DMS 273 treated with DMSO at 0.1 percent for 48 hours (cell line): ENCODE data around the gene CAMTA1.

Source experiments
- DNase-seq: peaks from one replicate; lab custom pipeline; 2025; lab: John Stamatoyannopoulos, UW

CAMTA1 gene

DNA sequence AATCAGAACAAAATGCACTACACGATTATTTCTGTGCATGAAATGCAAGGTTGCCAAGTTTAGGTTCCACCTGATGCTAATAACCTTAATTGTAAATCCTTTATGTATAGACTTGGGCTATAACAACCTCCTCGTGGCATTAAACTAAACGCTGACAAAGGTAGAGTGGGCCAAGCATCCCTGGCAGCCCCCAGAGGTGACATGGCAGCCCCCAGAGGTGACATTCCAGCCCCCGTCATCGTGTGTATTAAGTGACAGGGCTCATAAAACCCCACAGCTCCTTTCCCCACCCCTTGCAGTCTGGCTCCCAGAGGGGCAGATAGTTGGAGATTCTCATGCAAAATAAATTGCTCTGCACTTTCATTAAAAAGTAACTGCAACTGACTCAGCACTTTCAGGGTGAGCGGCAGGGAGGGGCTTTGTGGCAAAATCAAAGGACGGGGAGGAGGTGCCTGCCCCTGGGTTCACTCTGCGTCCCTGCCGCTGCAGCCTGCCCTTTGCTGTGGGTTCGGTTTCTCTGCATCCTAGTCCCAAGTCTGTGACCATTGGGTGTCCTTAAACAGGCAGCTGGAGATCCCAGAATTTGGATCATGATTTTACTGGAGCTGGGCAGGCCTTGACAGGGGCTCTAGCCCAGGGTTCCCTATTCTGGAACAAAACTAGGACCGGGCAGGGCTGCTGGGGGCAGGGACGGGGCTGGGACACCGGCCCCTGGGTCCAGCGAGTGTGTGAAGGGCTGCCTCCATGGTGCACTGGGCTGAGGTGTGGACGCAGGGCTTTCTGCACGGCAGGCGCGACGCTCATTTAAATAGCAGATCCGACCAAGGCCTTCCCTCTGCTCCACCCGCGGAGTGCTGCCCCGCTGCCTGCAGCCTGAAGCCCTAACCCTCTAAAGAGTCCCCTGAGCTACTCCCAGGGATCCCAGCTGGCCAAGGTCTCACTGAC lies 751.0 kb downstream of the CAMTA1 start:
- DNase-seq: no peak

DNA sequence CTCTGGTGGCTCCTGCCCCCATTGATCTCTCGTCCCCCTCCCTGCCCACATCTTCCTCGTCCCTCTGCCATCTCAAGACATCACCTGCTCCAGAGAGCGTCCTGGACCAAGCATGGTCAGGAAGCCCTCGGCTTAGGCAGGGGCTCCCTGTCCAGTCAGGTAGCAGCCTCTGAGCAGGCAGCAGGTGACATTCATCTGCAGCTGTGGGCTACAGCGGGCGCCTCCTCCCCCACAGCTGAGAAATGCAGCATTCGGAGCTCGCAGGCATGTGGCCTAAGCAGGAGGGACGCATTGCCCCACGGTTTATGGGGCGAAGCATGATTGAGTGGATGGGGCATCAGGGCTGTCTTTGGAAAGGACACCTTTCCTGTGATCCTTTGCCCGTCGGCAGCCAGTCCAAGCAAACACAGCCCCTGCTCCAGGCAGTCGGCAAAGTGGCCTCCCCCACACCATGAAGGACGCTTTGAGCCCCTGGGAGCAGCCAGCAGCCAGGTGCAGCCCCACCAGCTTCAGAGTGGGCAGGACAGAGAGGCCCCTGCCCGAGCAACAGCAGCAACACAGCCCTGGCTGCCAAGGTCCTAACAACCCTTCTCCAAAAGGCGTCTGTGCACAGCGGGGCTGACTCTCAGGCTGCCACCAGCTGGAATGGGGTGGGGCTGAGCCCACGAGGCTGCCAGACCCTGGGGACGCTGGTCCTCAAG lies 751.8 kb downstream of the CAMTA1 start:
- no peak for DNase-seq

- no peak for DNase-seq
These were observed 752.8 kb downstream of the CAMTA1 start for GRCh38 chr1:7538033-7538432.

GRCh38 chr1:7538849-7539768 lies 753.9 kb downstream of the CAMTA1 start:
- no peak for DNase-seq

DNA sequence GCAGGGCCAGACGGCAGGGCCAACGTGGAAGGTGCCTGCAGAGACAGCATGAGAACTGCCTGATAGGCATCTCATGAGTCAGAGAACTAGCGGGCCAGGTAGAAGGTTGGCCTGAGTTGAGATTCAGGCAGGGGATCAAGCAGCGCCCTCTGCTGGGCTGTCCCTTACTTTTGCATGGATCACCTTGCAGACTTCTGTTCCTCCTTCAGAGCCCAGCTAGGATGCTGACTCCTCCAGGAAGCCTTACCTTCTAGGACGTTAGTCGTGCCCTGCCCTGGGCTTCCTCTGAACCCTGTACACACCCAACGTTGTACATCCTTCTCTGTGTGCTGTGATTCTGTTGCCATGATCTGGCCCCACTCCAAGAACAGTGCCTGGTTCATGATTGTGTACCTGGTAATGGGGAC lies 754.5 kb downstream of the CAMTA1 start:
- DNase-seq: no peak

DNA sequence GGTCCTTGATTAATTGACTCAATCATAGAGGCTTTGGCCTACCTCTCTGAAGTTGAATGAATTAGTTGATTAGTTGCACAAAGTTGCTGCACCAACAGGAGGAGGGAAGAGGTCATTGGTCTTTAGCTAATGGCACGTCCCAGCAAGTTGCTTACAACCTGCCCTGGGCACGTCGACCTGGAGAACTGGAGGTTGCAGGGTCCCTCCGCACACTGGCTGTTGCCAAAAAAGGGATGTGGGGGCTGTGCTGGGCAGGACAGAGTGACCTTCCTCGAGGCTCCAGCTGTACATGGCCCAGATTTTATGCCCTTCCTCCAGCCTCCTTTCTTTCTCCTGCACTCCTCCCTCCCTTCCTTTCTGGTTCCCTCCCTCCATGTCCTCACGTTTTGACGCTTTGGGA lies 755.6 kb downstream of the CAMTA1 start:
- DNase-seq: no peak

GRCh38 chr1:7541629-7542028 lies 756.4 kb downstream of the CAMTA1 start:
- DNase-seq: no peak

DNA sequence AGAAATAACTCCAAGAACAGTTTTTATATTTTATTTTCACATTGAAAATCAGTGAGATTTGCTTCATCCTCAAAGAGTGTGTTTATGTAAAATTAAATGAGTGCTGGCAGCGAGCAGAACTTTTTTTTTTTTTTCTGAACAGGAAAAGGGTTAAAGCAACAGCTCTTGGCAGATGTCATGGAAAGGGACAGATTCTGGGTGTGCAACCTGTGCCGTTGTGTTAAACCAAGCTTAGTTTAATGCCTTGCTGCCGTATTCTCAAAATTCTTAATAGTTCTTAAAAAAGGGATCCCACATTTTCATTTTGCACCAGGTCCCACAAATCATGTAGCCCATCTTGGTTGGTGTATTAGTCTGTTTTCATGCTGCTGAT lies 758.5 kb downstream of the CAMTA1 start:
- DNase-seq: no peak

GRCh38 chr1:7549277-7550161 lies 764.3 kb downstream of the CAMTA1 start:
- no peak for DNase-seq

GRCh38 chr1:7550261-7550865 lies 765.1 kb downstream of the CAMTA1 start:
- DNase-seq: no peak

DNA sequence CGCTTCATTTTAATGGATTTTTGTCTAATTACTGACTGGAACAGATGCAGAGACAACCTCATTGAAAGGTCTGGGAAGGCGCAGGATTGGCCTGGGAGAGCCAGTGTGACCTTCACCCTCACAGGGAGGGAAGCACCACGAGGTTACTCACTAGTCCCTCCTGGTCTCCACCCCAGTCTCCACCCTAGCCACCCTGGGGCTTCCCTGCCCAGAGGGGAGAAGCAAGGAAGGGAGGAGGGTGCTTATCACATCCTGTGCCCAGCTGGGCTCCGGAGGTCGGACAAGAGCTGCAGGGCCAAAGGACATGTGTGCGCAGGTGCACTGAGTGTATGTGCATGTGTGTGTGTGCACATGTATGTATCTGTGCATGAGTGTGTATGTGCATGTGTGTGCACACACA lies 765.7 kb downstream of the CAMTA1 start:
- DNase-seq: no peak

- DNase-seq: no peak
These were observed 766.2 kb downstream of the CAMTA1 start for GRCh38 chr1:7551442-7551841.

DNA sequence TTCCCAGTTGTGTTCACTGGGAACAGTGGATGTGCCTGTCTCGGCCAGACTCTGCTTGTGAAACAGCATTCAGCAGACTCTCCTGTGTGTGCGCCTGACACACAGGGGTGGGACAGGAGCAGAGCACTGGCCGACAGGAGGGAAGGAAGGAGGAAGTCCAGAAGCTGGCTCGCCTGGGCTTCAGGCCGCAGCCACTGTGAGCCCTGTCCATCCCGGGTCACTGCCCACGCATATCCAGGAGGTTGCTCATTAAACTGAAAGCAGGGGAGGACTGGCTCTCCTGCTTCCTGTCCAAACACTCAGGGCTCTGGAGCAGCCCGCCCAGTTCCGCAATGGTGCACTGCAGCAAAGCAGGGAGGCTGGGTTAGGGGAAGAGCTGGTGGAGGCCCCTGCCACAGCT lies 767.1 kb downstream of the CAMTA1 start:
- no peak for DNase-seq

- no peak for DNase-seq
These were observed 767.9 kb downstream of the CAMTA1 start for GRCh38 chr1:7553042-7553690.

DNA sequence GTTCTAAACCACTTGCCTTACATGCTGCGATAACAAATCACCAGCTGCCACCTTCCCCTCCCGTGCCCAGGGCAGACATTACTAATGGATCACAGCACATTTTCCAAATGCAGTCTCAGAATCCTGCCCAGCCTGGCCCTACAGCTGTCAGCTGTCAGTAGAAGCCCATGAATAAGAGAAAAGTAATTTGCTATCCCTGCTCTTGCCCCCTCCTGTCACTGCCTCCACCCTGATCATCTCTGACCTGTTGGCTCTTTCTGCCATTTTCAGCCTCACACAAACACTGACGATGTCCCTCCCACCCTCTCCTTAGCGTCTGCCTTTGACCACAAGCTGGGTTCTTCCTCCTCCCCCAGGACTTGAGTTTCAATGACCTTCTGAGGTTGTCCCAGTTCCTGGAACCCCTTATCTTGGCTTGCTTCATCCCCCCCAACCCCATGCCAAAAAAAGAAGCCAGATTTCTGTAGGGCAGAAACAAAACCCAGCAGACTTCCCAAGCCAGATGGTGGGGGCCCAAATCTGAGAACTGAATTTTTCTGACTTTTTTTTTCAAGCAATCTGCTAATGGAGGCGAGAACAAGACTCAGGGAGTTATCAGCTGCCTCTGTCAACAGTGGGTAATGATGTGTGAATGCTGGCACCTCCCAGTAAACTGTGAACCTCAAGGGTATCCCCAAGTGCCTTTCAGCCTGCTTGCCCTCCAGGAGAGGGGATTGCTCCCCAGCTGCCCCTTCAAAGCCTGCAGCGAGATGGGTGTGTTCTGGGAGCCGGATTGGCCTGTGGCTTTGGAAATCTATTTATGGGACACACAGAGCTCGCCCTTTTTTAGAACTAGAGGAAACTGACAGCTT lies 769.4 kb downstream of the CAMTA1 start:
- DNase-seq: no peak

DNA sequence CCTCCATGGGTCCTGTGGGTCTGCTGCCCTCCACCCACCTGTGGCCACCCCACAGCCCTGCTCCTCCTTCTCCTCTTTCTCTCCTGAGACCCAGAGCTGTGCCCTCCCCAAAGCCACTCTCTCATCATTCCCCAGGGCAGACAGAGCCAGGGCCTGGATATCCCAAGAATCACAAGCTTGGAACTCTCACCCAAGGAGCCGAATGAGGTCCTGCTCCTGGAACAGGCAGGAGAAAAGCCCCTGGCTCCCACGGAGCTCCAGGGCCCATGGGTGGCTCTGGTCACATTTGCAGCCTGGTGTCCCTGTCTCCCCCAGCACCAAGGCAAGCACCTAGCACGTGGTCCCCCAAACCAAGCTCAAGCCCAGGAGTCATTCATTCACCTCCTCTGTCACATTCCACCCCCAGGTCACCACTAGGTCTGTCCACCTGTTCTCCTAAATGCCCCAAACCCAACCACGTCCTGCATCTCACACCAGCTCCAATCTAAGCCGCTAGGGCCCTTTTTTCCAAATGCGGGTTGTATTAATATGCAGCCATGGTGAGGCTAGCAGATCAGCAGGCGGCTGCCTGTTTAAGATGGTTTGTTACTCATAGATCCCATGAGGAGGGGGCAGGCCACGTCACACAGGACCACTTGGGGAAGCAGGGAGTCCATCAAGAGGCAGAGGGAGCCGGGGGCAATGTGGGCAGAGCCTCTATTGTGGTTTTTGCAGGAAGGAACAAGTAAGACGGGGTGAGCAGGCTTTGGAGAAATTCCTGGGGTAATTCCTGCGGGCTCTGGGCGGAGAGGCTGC lies 770.3 kb downstream of the CAMTA1 start:
- DNase-seq: no peak

DNA sequence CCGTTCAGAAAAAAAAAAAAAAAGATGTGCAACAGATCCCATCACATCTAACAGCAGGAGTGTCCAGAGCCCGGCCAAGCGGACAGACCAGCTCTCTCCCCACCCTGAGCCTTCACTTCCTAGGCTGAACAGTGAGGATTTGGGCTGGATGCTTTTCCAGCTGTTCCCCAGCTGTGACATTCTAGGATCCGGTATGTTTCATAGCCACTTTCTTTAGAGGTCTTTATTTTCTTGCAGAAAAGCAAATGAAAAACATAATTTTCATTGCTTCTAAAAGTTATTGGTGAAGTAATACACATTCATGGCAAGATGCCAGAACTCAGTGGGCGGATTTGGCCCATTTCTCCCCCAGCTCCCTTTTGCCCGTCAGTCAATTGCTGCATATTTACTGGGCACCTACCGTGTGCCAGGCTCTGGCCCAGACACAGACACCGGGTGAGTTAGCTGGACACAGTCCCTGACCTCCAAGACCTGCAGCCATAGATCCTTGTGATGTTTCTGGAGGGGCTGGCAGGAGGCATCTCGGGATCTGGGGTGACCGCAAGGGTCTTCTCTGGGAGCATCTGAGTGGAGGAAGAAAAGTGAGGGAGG lies 772.1 kb downstream of the CAMTA1 start:
- no peak for DNase-seq

DNA sequence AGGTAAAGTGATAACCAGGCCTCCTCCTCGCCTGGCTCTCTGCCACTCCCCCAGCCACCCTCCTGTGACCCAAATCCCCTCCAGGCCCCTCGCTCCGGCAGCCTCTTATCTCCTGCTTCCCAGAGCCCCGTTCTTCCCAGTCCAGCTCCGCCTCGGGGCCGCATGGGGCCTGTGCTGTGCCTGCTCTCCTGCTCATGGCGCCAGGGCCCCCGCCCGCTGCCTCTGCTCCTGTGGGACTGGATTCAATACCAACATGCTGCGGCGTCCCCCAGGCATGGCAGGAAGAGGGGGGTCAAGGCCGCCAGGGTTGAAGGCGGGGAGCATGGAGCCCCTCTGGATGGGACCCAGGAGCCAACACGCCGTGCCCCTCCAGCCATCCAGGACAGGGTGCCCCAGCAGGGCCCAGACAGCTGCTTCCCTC lies 772.8 kb downstream of the CAMTA1 start:
- no peak for DNase-seq
